Spleen (tissue), 11 donors: Measurements from ENCODE around the gene SLC34A1. TPM values are rescaled to one million over a fixed set of nuclear protein-coding genes. Genes with fewer than 3 reads are reported as not detected.

ENCODE experiments used
- DNase-seq: peaks from one replicate; pipeline ENCODE4 v3.0.0-alpha.2; 2020
- H3K27ac ChIP-seq, 8 donors: fragments of 200-600 bp; sonication (generic) in 7 of 8; 1 replicate in 4 of 8; 2 replicates in 4 of 8; pipeline versions ENCODE4 v1.5.0 to v1.8.0; 2016 to 2021; ENCODE audit warnings: inconsistent platforms in 4 of 8, mild to moderate bottlenecking in 4 of 8, moderate library complexity in 1 of 8
- H3K27me3 ChIP-seq, 7 donors: fragments of 200-600 bp; sonication (generic) in 6 of 7; replicated peaks in 1 of 7; 1 replicate in 4 of 7; 2 replicates in 3 of 7; pipeline versions ENCODE4 v1.5.0 to v1.8.0; 2016 to 2021; ENCODE audit warnings: inconsistent platforms in 3 of 7, mild to moderate bottlenecking in 1 of 7
- H3K36me3 ChIP-seq, 6 donors: fragments of 200-600 bp; sonication (generic) in 5 of 6; 1 replicate in 4 of 6; 2 replicates in 2 of 6; pipeline versions ENCODE4 v1.5.0 to v1.8.0; 2016 to 2021; ENCODE audit warnings: inconsistent platforms in 2 of 6
- H3K4me1 ChIP-seq, 6 donors: fragments of 200-600 bp; sonication (generic) in 5 of 6; 1 replicate in 3 of 6; 2 replicates in 3 of 6; pipeline versions ENCODE4 v1.5.0 to v1.8.0; 2016 to 2021; ENCODE audit warnings: inconsistent platforms in 3 of 6
- H3K4me3 ChIP-seq, 8 donors: fragments of 200-600 bp; sonication (generic) in 7 of 8; 1 replicate in 4 of 8; 2 replicates in 4 of 8; pipeline versions ENCODE4 v1.5.0 to v1.8.0; 2016 to 2021; ENCODE audit warnings: inconsistent platforms in 4 of 8, mild to moderate bottlenecking in 4 of 8, moderate library complexity in 2 of 8
- H3K9me3 ChIP-seq, 8 donors: fragments of 200-600 bp; sonication (generic) in 7 of 8; 1 replicate in 4 of 8; 2 replicates in 4 of 8; pipeline versions ENCODE4 v1.5.0 to v1.8.0; 2016 to 2021; ENCODE audit warnings: inconsistent platforms in 4 of 8
- POLR2A ChIP-seq, 3 donors: fragments of 450-650 bp; IDR thresholded peaks; one replicate each; pipeline ENCODE4 v1.5.1; 2017; ENCODE audit warnings: antibody characterized with exemption in 3 of 3, mild to moderate bottlenecking in 1 of 3
- POLR2AphosphoS5 ChIP-seq, 3 donors: sonication (generic); formaldehyde crosslinking; IDR thresholded peaks; one replicate each; pipeline ENCODE4 v1.5.1; 2017; ENCODE audit warnings: antibody characterized with exemption in 3 of 3
- WGBS, 5 donors: extraction: QIAGEN DNeasy Blood & Tissue Kit in 3 of 5; methylation state at CpG; one replicate each; pipeline versions ENCODE4 v1.1.5 to v1.1.7; 2013 to 2018; 5-methylcytosine and 5-hydroxymethylcytosine counted together
- intact Hi-C: fragments of 100-400 bp; cut with DNase I; formaldehyde crosslinking; loops from one replicate; pipeline ENCODE4 v1.15.0; 2023; ENCODE audit warnings: low total_unique reads
- polyA plus RNA-seq, 3 donors: library from polyadenylated mRNA; stranded (reverse); fragments of 200-250 nt; gene quantifications; one replicate each; pipeline ENCODE4 v1.2.1, GENCODE V29; 2013
- total RNA-seq, 7 donors: library from RNA; depleted of rRNA in 3 of 7; stranded (reverse); fragments of >200 nt in 3 of 7; fragmentation: NEBNext Ultra II Directional in 4 of 7; extraction: Animal tissue kit (Norgen Biotek cat#: 25700) in 4 of 7; gene quantifications; one replicate each; pipeline versions ENCODE4 v1.1.0 to v1.2.1, GENCODE V29; 2016 to 2021
- TF ChIP-seq, protein P1 (sequence below), 11 experiments: fragments of 200-600 bp in 7 of 11; fragments of 450-650 bp in 4 of 11; sonication (generic) in 4 of 11; IDR thresholded peaks in 8 of 11; conservative IDR thresholded peaks in 3 of 11; 1 replicate in 7 of 11; 2 replicates in 4 of 11; pipeline versions ENCODE4 v1.4.0 to v1.8.0; 2016 to 2021; ENCODE audit warnings: antibody characterized with exemption in 11 of 11, inconsistent platforms in 4 of 11, mild to moderate bottlenecking in 1 of 11
- donor health status: healthy with polysubstance abuse.
- donor health status: DM: no; HTN: no; CAD: no; lungs with moderate emphysema.
- donor health status: DM: no; HTN: no; CAD: no.
- donor health status: Bipolar disorder and iron deficiency.
- donor health status: healthy.
- donor health status: DM: no; HTN: no; CAD: no.
- donor health status: DM: yes; HTN: yes; CAD: no.

SLC34A1 gene
- total and polyA plus RNA-seq, 10 donors, result 0.02 to 0.77 (median 0.14) TPM; not detected in 3

DNA sequence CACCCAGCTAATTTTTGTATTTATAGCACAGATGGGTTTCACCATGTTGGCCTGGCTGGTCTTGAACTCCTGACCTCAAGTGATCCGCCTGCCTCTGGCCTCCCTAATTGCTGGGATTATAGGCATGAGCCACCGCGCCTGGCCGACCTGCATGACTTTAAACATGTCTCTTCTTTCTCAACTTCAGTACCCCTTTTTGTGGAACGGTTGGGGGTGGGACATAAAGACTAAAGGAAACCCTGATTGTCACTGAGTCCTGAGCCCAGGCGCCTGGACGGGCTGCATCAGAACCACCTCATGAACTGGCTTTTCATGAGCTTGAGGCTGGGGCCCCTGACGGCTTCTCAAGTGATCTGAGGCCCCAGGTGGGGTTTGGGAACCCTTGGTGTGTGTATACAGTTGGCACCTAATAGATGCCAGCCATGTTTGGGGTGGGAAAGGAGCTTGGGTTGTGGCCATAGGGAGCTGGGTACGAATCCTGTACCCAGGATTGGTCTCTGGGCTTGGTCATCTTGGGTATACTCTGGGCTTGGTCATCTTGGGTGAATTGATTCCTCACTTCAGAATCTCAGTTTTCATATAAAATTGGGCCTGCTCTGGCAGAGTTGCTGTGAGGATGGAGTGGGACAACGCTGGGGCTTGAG is 44.5 kb downstream of the SLC34A1 start:
- TF ChIP-seq POLR2AphosphoS5 (IDR thresholded peaks at IDR 0.05), result no peak
- TF ChIP-seq, protein P1, sequence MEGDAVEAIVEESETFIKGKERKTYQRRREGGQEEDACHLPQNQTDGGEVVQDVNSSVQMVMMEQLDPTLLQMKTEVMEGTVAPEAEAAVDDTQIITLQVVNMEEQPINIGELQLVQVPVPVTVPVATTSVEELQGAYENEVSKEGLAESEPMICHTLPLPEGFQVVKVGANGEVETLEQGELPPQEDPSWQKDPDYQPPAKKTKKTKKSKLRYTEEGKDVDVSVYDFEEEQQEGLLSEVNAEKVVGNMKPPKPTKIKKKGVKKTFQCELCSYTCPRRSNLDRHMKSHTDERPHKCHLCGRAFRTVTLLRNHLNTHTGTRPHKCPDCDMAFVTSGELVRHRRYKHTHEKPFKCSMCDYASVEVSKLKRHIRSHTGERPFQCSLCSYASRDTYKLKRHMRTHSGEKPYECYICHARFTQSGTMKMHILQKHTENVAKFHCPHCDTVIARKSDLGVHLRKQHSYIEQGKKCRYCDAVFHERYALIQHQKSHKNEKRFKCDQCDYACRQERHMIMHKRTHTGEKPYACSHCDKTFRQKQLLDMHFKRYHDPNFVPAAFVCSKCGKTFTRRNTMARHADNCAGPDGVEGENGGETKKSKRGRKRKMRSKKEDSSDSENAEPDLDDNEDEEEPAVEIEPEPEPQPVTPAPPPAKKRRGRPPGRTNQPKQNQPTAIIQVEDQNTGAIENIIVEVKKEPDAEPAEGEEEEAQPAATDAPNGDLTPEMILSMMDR (IDR thresholded peaks at IDR 0.05 in 8 of 11, conservative IDR thresholded peaks at IDR 0.05 in 3 of 11), result no peak
- no peak for TF ChIP-seq POLR2A (IDR thresholded peaks at IDR 0.05)
- Histone ChIP-seq H3K4me3 (peak overlapping the region; percentile 58 to 90 (median 78)), H3K27ac (peak overlapping the region; percentile 92 to 99 (median 98)), H3K9me3 (no peaks in the 10 kb centered on the region), H3K36me3 (peaks cover 0 to 42% (median 28%) of the 10 kb centered on the region in 6 donors), H3K27me3 (no peaks in the 10 kb centered on the region), H3K4me1 (peaks cover 66 to 83% (median 77%) of the 10 kb centered on the region in 6 donors)
- WGBS, 5 donors, result 31 to 66% (median 49%) methylated on average over 9 to 10 of the region's 10 CpGs
- peak; percentile 82 for DNase-seq
- intact Hi-C loops, result no loop called here

DNA sequence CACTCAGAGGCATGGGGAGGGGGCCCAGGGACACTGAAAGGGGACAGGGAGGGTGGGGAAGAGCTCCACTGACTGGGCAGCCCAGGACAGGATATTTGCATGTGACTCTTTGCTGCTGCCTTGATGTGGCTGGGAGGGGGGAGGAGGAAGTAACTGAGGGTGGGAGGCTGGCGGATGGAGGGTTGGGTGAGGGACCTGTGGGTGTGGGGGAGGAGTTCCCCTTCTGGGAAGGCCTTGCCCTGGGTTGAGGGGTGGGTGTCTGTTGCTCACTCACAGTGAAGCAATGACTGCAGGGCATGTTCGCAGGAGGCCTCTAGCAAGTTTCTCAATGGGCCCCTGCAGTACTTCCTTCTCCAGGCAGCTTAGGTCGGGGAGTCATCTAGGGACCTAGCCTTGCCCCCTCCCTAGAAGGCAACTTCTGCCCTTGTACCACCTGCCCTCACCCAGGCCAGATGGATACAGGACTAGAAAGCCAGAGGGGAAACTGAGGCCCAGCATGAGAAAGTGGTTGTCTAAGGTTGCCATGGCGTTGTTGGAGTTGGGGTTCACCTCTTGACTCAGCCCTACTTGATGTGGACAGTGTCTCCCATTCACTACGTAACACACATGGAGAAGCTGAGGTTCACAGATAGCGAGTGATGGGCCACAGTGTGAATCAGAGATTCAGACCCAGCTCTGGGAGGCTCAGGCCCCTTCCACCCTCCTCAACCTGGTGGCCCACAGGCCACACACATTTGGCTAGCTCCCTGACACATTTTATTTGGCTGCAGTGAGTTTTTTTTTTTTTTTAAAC is 45.2 kb downstream of the SLC34A1 start:
- peak overlapping the region; percentile 92 to 99 (median 98) for H3K27ac ChIP-seq
- peak; percentile 96 for DNase-seq
- H3K27me3 ChIP-seq, result no peaks in the 10 kb centered on the region
- H3K36me3 ChIP-seq, result peaks cover 0 to 49% (median 35%) of the 10 kb centered on the region in 6 donors
- intact Hi-C loops, result no loop called here
- H3K4me1 ChIP-seq, result peaks cover 66 to 91% (median 85%) of the 10 kb centered on the region in 6 donors
- H3K9me3 ChIP-seq, result no peaks in the 10 kb centered on the region
- WGBS, 5 donors, result 32 to 40% (median 35%) methylated on average over 5 to 6 of the region's 6 CpGs
- peak in 1 of 3 donors; percentile 46 for TF ChIP-seq POLR2A (IDR thresholded peaks at IDR 0.05)
- TF ChIP-seq, protein P1 (IDR thresholded peaks at IDR 0.05 in 8 of 11, conservative IDR thresholded peaks at IDR 0.05 in 3 of 11), result peak in 2 of 11 experiments; percentile 13 to 26
- TF ChIP-seq POLR2AphosphoS5 (IDR thresholded peaks at IDR 0.05), result peak; percentile 76 to 83 (median 83)
- peak overlapping the region in 7 of 8 donors; percentile 58 to 90 (median 79) for H3K4me3 ChIP-seq

DNA sequence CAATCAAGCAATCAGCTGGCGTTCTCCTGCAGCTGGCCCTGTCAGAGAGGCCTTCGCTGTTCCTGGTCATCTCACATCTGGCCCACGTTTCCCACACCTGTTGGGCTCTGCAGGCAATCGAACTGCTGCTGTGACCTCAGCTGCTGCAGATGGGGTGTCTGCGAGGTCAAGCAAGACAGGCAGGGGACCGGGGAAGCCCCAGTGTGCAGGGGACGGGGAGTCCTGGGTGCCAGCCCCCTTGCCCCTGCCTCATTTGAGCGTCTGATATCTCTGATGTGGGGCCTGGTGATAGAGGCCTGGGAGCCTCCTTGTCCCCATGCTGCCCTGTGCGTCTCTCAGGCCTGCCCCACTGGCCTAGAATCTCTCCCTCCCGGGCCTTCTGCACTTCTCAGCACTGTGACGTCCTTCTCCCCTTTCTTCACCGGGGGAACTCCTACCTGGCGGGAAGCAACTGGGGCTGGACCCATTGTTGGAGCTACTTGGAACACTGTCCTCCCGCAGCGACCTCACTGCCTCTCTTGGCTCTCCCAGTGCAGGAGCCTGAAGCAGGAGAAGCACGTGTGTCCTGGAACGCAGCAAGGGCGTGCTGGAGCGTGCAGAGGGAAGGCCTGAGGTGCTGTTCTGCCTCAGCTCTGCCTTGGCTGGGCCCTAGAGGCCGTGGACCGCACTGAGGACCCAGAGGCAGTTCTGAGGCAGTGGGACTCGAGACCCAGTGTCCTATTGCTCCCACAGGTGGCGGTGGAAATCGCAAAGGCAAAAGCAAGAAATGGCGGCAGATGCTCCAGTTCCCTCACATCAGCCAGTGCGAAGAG is 46.1 kb downstream of the SLC34A1 start:
- peak; percentile 39 to 72 (median 60) for TF ChIP-seq POLR2AphosphoS5 (IDR thresholded peaks at IDR 0.05)
- TF ChIP-seq POLR2A (IDR thresholded peaks at IDR 0.05), result no peak
- peaks cover 0 to 58% (median 44%) of the 10 kb centered on the region in 6 donors for H3K36me3 ChIP-seq
- H3K9me3 ChIP-seq, result no peaks in the 10 kb centered on the region
- DNase-seq, result peak; percentile 85
- no peaks in the 10 kb centered on the region for H3K27me3 ChIP-seq
- whole genome bisulfite sequencing, 5 donors, result 68 to 70% (median 69%) methylated on average over 17 to 26 of the region's 26 CpGs
- peaks cover 64 to 92% (median 85%) of the 10 kb centered on the region in 6 donors for H3K4me1 ChIP-seq
- H3K4me3 ChIP-seq, result peak overlapping the region in 5 of 8 donors; percentile 14 to 90 (median 79)
- peak overlapping the region; percentile 92 to 99 (median 98) for H3K27ac ChIP-seq
- intact Hi-C loops, result no loop called here

DNA sequence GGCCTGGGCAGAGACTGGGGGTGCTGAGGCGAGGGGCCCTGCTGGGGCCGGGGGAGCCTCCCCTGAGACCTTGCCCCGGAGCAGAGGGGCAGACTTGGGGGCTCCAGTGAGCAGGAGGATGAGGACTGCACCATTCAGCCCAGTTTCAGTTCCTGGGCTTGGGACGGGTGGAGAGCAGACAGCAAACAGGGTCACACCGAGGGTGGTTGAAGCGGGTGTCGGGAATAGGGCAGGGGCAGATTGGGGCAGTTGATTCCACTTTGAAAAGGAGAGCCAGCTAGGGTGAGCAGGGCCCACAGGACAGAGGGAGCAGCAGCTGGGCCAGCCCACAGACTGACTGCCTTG is 46.7 kb downstream of the SLC34A1 start:
- WGBS, 5 donors, result 36 to 60% (median 52%) methylated on average over 7 of the region's 7 CpGs
- Histone ChIP-seq H3K36me3 (peaks cover 2 to 64% (median 50%) of the 10 kb centered on the region in 6 donors), H3K4me3 (peak overlapping the region in 4 of 8 donors; percentile 25 to 90 (median 84)), H3K27me3 (no peaks in the 10 kb centered on the region), H3K4me1 (peaks cover 61 to 92% (median 79%) of the 10 kb centered on the region in 6 donors), H3K9me3 (no peaks in the 10 kb centered on the region), H3K27ac (peak overlapping the region; percentile 92 to 99 (median 98))
- intact Hi-C loops, result no loop called here
- TF ChIP-seq, protein P1 (IDR thresholded peaks at IDR 0.05 in 8 of 11, conservative IDR thresholded peaks at IDR 0.05 in 3 of 11), result no peak
- no peak for TF ChIP-seq POLR2AphosphoS5 (IDR thresholded peaks at IDR 0.05)
- TF ChIP-seq POLR2A (IDR thresholded peaks at IDR 0.05), result no peak
- no peak for DNase-seq
